ENCODE data around the gene PLK2.
A peak's percentile ranks its signal among the peaks of the same experiment; 100 is the strongest.

PLK2 gene

DNA sequence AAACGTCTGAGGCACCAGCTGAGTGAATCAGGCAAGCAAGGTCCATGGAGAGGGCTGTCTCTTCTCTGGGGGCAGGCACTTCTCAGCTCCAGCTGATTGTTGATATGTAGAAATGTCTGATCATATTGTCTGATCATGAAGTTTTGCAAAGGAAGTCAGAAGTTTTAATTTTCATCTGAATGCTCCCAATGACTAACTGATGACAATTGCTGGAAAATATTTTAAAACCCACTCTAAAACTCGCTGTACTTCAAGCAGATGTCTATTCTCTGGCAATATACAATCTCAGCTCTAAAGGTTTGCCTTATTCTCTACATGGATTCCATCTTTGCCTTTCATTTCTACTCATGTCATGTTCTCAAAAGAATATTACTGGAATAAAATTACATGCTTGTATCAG lies 12.7 kb downstream of the PLK2 start:
- DNase-seq, result no peak

GRCh38 chr5:58446024-58446423 lies 13.9 kb downstream of the PLK2 start:
- no peak for DNase-seq

DNA sequence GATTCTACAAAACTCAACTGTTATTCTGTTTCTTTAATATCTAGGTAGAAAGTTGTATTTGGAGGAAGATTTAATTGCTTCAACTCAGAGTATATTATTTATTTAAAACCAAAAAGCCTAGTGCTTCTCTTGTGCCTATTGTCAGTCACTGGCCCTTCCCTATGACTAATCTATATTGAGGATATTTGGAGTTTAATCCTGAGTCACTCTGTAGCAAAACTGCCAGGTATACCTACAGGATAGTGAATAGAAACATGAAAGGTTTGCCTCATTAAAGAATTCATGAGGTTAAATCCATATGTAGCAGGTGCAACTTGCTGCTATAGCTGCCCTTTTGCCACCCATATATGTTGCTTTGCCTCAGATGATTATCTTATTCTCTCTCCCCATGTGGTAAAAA lies 15.1 kb downstream of the PLK2 start:
- DNase-seq, result no peak

DNA sequence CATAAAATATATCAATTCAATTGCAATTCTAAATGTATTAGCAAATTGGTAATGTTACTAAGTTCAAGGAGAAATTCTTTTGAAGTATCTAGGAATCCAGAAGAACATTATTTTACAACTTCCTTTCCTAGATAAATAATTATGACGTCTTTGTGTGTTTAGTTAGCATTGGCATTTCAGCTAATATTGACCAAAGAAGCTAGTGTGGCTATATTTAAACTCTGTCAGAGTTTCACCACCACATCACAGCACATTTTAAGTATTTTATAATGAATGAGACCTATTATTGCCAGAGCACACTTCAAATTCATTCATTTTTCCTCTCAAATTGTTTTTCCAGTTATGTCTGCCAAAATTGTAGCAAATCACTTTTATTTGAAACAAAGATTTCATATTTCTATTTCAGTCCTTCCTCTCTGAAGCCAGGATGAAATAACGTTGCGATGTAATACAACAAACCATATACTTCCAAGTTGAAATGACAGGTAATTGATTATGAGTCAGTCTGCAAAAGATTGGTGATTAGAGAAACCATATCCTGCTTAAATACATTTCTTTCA lies 18.9 kb downstream of the PLK2 start:
- DNase-seq, result no peak

GRCh38 chr5:58439094-58439644 lies 20.7 kb downstream of the PLK2 start:
- no peak for DNase-seq

DNA sequence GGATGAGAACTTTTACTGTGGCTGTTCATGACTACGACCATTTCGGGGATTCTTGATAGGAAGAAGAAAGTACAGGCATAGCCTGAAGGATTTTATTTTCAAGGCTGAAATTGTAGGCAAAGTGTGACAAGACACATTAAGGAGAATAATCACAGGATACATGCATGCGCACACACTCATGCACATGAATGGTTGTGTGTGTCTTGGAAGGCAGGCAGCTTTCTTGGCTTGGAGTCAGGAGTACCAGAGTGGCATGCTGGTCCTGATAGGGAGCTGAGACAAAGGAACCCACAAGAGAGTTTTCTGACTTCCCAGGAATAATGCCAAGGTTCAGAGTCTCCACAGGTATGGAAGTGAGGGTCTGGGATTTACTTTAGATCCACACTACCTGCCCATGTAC lies 22.2 kb downstream of the PLK2 start:
- no peak for DNase-seq

- no peak for DNase-seq
These were observed 28.1 kb downstream of the PLK2 start for GRCh38 chr5:58431832-58432231.

DNA sequence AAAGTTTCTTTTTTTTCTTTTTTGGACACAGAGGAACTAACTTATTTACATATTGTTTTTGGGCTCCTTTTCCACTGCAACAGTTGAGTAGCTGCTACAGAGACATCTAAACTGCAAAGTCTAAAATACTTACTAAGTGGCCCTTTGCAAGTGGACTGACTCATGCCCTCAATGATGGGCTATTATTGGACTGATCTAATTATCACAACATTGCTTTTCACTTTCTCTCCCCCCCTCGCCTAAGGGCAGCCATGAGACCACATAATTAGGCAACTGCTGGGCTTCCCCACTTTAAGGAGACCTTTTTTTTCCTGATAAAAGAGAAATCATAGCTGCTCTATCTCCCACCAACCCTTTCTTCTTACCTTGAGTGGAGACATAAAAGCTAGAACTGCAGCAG lies 47.0 kb downstream of the PLK2 start:
- peak; percentile 37 to 53 (median 38) for DNase-seq

- no peak for DNase-seq
These were observed 47.8 kb downstream of the PLK2 start for GRCh38 chr5:58412081-58412480.

- no peak for DNase-seq
These were observed 48.5 kb downstream of the PLK2 start for GRCh38 chr5:58411372-58411771.

DNA sequence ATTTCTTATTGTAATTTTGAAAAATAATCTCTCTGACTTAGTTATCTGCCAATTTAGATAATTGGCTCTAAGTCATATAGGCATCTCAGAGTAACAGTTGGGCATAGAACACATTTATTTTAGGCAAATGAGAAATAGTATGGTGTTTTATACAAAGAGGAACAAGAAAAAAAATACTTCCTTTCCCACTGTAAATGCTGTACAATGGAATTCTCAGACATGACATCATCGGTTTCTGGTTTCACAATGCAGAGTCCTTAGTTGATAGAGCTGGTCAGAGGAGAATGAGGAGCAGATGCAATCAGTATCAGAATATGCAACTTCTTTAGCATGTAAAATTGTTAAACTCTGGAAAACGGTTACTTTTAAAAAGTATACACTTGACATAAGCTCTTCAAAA lies 49.4 kb downstream of the PLK2 start:
- peak; percentile 80 to 95 (median 94) for DNase-seq

DNA sequence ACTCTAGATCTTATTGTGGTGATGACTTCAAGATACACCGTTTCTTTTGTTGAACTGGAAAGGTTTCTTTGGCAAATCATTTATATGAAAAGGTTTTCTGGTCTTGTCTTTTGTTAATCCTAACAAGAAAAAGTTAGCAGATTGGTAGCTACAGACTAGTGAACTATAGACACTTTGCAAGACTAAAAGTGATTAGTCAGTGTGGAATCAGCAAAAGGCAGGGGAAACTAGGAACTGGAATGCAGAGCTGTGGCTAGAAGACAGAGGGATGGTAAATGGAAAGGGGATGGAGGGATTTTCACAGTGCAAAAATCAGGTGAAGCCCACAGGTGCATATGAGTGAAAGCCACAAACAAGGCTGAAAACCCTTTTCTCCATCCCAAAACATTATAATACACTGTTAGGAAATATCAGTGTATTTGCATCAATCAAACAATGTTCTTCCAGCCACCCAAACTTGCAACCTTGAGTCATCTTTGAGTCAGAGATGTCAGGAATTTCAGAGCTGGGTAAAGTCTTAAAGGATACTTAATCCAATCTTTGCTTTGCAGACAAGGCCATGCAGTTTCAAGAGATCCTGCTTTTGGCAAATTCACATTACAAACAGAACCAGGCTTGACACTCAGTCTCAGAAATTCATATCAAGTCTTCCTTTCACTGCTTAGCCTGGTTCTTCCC lies 52.7 kb downstream of the PLK2 start:
- peak in 1 of 3 donors; percentile 24 for DNase-seq

GRCh38 chr5:58406394-58406793 lies 53.5 kb downstream of the PLK2 start:
- no peak for DNase-seq

- DNase-seq, result no peak
These were observed 54.7 kb downstream of the PLK2 start for GRCh38 chr5:58405175-58405574.

DNA sequence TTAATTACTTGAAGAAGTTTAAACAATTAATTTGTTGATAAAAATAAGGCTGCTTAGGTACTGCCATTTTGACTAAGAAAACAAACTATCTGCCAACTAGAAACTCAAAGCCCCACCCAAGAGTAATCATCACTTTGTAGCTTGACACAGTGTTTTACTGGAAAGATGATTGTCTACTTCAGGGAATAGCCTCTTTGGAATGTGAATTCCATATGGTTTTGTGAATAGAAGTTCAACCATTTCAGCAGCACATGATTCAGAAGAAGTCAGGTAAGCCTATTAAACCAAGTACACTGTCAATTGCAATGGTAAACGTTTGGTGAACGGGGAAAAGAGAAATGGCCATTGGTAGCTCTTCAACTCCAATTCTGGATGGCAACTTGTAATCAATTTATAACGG lies 55.2 kb downstream of the PLK2 start:
- no peak for DNase-seq
